Measurements from ENCODE around the gene ZNF587B.
"Not testable (repeated sequence)": the region's sequence is repeated elsewhere in the genome, so short reads cannot be mapped to it uniquely, and the experiment has no call there.

Gene ZNF587B

DNA sequence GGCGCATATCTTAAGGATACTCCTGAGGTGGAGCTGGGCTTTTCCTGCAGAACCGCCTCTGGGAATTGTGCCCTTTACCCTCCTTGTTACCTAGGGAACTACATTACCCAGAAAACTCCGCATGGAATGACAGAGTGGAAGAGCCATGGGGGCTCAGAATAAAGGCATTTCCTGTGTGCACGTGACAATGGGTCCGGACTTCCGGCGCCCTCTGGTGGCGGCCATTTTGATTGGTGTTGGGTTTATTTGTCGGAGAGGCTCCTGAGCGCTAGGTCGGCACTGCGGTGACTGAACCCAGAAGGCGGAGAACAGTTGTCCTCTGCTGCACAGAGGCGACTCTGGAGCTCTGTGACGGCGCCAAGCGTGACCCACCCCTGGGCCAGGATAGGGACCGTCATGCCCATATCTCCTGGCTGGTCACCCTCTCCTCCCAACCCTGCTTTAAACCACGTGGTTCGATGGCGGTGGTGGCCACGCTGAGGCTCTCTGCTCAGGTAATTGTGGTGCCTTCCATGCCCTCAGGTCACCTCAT is at the start of gene ZNF587B:
Gene ZNF587B (plus strand): TSS at position 229 of the 532 bp plus-strand sequence. CDS start 230 bp downstream, at position 459.
- peak; percentile 32 for DNase-seq

DNA sequence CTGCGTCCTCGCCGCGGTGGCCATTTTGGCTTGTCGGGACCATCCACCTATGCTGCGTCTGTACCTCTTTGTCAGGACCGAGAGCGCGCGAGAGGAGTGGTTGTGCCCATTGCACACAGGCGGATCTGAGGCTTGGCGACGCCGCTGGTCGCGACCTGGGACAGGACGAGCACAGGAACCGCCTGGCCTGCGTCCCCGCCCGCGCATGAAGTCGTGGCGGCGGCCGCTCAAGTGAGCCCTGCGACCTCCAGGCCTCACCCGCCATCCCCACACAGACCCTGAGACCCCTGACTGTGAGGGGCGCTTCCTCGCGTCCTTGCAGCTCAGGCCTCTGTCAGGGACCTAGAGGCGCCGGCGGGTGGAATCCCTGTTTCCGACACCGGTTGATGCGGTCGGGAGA is 43.8 kb upstream of the ZNF587B start:
- no peak for DNase-seq

DNA sequence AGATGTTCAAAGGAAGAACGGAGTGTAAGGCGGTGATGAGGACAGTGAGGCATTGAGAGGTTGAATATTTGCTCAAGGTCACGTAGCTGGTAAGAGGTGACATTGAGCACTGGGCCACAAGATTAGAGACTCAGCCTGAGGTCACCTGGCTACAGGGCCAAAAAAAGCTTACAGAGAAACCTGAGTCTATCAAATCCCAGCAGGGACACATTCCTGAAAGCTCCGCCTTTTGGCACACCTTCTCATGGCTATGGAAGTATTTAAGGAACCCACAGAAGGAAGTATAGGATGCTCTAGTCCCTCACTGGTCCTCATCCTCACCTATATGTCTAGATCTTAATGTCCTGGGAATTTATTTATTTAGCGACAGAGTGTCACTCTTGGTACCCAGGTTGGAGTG is 43.2 kb upstream of the ZNF587B start:
- no peak for DNase-seq

DNA sequence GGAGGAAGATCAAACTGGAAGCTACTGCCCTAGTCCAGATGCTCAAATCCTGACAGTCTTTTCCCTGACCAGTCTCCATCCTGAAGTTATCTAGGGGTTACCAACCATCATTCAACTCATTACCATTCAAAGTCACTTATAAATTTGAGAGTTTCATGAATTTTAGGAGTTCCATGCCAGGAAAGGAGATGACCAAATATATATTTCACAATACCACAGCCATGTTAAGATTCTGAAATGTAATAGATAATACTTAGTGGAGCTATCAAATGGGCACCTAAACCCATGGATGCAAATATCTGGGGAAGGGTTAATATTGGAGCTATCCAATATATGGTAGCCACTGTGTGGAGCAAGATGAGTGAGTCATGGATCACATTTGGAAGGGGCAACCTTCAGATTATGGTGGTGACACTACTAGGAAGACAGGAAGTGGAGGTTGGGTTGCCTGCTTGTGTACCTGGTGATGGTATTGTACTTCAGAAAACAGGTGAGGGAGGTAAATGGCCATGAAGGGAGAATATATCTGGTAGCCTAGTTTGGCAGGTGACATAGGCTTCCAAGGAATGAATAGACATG is 41.9 kb upstream of the ZNF587B start:
- DNase-seq = no peak

DNA sequence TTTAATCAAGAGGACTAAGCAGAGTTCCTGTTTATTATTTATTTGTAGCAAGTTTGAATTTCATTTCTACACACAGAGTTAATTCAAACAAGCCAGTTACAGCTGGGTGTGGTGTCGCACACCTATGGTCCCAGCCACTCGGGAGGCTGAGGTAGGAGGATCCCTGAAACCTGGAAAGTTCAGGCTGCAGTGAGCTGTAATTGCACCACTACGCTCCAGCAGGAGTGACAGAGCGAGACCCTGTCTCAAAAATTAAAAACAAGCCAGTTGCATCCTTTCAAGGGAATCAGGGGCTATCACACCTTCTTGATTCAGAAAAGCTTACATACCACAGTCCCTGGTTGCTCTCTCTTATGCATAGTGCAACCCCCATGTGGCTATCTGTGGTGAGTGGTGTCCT is 40.8 kb upstream of the ZNF587B start:
- no peak for DNase-seq

DNA sequence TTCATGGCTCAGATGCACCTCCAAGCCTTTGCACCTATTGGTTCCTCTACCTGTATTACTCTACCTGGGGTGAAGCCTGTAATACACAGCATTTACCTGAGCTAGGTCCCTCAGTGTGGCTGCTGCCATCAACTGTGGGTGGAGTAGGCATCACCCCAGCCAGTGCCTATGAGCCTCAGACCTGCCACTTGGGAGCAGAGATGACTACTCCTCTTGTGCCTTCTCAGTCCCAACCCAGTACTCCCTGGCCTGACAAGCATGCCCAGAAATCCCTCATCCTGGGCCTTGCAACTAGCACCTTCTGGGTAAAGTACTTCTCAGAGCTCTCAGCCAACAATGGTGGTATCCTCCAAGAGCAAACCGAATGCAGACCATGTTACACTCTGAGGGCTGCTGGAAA is 33.5 kb upstream of the ZNF587B start:
- DNase-seq = not testable (repeated sequence)

DNA sequence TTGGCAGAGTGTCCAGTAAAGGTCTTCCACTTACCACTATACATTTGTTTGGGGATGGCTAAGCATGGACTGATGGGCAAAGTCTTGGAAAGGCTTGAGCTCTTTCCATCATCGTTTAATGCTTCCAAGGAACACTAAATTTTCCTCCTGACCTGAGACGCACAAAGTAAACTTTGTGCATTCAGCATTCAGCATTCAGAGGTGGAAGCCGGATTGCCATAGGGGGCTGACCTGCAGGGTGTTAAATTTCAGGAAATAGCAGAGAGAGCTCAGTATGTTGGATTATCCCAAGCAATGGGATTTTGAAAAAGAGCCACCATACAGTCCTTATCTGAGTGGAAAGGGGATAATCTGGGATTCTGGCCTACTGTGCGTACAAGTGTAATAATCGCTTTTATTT is 29.4 kb upstream of the ZNF587B start:
- DNase-seq = no peak

DNA sequence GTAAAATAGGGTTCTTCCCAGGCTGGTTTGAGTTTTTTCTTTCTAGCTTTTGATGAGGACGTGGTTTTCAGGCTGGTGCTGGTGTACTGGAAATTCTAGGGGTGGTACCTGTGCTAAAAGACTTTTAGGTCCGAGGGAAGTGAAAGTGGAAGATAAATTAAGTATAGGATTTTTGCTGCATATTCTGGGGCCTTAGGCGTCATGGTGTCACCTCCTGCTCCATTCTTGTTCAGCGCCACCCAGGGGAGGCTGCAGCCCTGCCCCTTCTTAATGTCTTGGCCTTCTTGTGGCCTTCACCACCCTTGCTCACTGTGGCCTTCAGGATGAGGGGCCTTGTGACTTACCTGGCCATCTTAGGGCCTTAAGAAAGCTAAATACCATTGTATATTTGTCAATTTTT is 27.8 kb upstream of the ZNF587B start:
- peak; percentile 9 for DNase-seq

DNA sequence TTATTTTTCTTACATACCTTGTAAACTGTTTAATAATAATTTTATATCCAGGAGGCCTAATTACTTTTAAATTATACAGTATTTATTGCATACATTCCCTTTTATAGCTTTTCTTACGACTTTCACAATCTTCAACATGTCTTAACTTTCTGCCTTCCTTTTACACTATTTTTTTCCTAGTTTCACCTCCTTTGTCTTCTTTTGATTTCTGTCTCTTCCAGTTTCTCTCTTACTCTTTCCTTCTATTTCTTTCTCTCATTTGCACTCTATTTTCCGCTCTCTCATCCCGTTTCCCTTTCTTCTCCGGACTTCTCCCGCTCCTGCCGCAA is 26.9 kb upstream of the ZNF587B start:
- no peak for DNase-seq

DNA sequence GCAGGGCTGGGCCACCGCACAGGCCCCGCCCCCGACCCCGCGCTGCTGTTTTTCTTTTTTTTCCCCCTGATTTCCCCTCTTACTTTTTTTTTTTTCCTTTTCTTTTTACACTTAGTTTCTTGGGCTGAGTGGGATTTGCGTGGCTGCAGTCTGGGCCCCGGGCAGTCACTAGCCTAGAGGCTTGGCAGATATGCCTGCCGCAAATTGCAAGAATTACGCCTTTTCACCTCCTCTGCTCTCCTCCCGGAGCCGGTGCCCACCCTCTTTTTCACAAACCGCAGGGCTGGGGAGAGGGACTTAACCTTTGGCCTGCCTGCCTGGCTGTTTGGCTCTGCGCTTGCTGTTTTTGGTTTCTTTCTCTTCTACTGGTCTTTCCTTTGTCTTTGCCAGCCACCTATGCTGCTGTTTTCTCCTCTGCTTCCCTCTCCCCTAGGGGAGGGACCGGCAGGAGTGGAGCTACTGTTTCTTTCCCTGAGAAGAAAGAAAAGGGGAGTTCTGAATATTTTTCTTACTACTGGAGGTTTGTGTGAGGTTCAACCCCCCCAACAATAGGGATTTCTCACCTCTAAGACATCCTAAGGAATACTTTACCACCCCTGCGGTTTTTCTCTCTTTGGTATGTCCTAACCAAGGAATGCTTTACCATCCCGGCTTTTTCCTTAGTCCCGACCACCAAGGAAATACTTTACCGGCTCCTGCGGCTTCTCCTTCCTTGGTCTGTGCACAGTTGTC is 26.3 kb upstream of the ZNF587B start:
- no peak for DNase-seq

DNA sequence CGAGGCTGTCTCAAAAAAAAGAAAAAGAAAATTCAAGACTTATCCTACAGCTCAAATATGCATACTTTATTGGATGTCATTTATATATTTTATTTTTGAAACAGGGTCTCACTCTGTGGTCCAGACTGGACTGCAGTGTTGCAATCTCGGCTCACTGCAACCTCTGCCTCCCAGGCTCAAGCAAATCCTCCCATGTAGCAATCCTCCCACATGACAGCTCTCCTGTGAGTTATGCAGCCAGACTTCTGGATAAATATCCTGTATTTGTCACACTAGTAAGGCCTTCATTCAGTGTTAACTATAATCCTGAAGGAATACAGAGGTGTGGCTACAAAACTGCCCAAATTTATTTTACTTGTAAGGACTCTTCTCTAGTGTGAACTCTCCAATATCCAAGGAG is 22.6 kb upstream of the ZNF587B start:
- no peak for DNase-seq

DNA sequence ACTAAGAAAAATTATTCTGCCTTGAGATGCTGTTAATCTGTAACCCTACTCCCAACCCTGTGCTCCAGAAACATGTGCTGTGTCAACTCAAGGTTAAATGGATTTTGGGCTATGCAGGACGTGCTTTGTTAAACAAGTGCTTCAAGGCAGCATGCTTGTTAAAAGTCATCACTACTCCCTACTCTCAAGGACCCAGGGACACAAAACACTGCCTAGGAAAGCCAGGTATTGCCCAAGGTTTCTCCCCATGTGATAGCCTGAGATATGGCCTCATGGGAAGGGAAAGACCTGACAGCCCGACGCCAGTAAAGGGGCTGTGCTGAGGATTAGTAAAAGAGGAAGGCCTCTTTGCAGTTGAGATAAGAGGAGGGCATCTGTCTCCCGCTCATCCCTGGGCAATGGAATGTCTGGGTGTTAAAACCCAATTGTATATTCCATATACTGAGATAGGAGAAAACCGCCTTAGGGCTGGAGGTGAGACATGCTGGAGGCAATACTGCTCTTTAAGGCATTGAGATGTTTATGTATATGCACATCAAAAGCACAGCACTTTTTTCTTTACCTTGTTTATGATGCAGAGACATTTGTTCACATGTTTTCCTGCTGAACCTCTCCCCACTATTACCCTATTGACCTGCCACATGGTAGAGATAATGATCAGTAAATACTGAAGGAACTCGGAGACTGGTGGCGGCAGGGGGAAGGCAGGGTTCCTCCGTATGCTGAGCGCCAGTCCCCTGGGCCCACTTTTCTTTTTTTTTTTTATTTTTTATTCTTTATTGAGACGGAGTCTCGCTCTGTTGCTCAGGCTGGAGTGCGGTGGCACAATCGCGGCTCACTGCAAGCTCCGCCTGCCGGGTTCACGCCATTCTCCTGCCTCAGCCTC is 19.4 kb upstream of the ZNF587B start:
- DNase-seq = not testable (repeated sequence)

DNA sequence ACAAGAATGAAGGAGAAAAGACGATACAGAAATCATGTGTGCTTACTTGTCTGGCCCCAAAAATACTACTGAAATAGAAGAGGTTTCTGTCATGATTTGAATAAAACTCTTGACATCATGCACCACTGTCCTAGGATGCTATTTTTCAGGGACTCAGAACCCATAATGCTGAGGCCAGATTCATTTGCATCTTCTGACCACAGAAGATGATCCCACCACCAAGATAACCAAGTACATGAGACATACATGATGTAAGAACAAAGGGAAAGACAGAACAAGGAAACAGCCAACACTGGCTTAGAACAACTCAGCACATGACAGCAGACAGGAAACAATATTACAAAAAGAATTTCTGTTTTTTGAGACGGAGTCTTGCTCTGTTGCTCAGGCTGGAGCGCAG is 17.9 kb upstream of the ZNF587B start:
- DNase-seq = no peak

DNA sequence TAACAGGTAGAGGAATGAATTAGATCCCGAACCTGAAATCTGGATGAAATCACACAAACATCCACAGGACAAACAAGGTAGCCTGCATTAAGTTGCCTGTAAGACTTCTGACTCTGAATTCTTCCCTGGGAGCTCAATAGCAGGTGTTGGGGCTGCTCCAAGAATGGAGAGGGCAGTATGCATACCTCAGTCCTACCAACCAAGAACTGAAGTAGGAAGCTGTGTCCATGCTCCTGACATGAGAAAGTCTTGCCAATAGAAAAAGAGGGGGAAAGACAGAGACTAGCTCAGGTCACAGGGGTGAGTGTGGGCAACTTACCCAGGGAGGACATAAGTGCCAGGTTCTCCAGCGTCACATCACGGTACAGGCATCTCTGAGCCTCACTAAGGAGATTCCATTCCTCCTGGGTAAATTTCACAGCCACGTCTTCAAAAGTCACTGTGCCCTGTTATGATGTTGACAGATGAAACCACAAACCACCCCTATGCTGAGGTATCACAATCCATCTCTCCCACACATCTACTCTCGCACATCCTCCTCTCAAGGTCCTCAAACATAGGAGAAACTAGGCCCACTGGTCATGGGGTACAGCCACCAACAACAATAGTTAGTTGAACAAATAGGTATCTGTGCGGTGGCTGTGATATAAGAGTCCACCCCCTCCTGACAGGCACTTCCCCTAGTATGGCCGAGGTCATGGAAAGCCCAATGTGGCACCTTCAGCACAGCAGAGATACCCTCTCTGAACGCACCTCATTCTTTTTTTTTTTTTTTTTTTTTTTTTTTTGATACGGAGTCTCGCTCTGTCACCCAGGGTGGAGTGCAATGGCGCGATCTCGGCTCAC is 16.9 kb upstream of the ZNF587B start:
- not testable (repeated sequence) for DNase-seq

DNA sequence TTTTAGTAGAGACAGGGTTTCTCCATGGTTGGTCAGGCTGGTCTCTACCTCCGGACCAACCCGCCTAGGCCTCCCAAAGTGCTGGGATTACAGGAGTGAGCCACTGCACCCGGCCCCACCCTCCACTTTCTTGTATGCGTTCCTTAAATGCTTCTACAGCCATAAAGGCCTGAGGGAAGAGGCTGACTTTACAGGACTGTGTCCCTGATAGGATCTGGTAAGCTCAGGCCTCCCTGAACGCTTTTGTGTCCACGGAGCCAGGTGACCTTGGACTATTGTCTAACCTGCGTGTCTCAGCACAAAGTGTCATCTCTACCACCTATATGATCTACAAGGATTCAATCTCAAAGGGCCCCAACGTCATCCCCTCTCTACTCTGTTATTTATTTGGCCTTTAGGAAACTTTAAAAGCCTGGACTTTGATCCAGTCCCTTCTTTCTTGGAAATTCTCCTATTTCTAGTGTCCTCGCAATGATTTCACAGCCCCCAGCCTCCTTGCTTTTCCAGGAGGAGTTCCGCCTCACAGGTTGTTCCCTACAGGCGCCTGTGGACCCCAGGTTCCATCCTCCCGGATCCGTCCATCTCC is 16.1 kb upstream of the ZNF587B start:
- no peak for DNase-seq

DNA sequence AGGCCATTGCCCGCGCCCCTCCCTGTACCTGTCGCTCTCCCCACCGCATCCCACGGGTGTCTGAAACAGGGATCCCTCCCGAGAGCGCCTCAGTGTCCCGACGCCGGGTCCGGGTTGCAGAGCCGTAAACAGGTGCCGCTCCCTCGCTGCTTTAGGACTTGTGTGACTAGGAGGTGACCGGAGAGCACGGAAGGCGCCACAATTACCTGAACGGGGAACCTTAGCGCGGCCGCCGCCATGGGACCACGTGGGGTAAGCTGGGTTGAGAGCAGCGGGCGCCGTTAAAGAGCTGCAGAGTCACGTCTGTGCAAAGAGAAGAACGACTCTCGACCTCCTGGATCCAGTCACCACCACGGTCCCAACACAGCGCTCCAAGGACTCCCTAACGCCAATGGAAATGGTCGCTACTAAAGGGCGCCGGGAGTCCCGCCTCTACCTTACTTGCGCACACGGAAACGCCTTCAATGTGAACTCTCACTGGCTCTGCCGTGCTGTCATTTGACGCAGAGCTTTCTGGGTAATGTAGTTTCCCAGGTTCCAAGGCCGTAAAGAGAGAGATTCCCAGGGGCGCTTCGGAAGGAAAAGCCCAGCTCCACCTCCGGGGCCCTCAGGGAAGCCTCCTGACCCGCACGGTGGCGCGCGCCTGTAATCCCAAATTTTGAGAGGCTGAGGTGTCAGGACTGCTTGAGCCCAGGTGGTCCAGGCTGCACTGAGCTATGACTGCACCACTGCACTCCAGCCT is 15.4 kb upstream of the ZNF587B start, which contains the start of gene ZNF552:
Gene ZNF552 (minus strand): TSS at position 409 of the 742 bp plus-strand sequence. CDS start 170 bp downstream, at position 239.
- DNase-seq = peak; percentile 80

DNA sequence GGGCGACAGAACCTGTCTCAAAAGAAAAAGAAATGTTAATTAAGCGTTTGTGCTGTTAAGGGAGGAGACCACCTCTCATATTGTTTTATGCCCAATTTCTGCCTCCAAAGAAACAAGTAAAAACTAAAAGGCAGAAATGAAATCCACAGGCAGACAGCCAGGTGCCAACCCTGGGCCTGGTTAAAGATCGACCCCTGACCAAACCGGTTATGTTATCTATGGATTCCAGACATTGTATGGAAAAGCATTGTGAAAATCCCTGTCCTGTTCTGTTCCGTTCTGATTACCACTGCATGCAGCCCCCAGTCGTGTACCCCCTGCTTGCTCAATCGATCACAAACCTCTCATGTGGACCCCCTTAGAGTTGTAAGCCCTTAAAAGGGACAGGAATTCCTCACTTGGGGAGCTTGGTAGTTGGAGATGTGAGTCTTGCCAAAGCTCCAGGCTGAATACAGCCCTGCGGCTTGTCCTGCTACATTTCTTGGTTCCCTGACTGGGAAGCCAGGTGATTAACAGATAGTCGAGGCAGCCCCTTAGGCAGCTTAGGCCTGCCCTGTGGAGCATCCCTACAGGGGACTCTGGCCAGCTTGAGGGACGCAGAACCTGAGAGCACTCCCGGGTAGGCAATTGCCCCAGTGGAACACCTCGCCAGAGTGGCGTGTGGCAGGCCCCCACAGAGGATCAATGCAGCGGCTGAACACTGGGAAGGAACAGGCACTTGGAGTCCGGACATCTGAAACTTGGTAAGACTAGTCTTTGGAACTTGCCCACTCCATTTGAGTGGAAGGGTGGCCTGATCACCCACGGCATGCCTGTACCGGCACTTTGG is 14.6 kb upstream of the ZNF587B start:
- no peak for DNase-seq

DNA sequence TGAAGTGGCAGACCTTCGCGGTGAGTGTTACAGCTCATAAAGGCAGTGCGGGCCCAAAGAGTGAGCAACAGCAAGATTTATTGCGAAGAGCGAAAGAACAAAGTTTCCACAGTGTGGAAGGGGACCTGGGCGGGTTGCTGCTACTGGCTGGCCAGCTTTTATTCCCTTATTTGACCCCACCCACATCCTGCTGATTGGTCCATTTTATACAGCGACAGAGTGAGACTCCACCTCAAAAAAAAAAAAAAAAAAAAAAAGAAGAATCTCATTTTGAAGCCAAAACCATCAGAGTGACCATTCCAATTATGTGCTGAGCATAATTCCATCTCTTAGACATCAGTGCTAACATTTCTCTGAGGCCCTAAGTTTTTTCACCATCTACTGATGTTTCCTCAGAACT is 13.4 kb upstream of the ZNF587B start:
- DNase-seq = no peak

DNA sequence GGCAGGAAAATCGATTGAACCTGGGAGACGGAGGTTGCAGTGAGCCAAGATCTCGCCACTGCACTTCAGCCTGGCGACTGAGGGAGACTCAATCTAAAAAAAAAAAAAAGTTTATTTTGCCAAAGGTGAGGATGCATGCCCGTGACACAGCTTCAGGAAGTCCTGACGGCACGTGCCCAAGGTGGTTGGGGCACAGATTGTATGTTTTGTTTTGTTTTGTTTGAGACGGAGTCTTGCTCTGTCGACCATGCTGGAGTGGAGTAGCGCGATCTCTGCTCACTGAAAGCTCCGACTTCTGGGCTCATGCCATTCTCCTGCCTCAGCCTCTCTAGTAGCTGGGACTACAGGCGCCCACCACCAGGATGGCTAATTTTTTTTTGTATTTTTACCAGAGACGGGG is 12.1 kb upstream of the ZNF587B start:
- DNase-seq = no peak

DNA sequence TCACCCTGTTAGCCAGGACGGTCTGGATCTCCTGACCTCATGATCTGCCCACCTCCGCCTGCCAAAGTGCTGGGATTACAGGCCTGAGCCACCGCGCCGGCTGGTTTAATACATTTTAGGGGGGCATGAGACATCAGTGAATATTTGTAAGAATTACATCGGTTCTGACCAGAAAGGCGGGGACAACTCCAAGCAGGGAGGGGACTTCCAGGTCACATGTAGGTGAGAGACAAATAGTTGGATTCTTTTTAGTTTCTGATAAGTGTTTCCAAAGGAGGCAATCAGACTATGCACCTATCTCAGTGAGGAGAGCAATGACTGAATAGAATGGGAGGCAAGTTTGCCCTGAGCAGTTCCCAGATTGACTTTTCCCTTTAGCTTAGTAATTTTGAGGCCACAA is 11.7 kb upstream of the ZNF587B start:
- DNase-seq = no peak
